Hepatocyte (in vitro differentiated cells): ENCODE results near the gene UBN1. TPM values are rescaled to one million over a fixed set of nuclear protein-coding genes. Genes with fewer than 3 reads are reported as not detected.

Source experiments
- DNase-seq: peaks from one replicate; pipeline ENCODE4 v3.0.0-alpha.2; 2016; ENCODE audit warnings: low spot score
- H2AFZ ChIP-seq: fragments of 200-600 bp; sonication (generic); 2 replicates; pipeline ENCODE4 v1.6.0; 2016; ENCODE audit warnings: antibody characterized with exemption, mild to moderate bottlenecking
- H3K27ac ChIP-seq: fragments of 200-600 bp; sonication (generic); 2 replicates; pipeline ENCODE4 v1.5.1; 2016; ENCODE audit warnings: mild to moderate bottlenecking
- H3K27me3 ChIP-seq: fragments of 200-600 bp; sonication (generic); 2 replicates; pipeline ENCODE4 v1.6.1; 2016
- H3K36me3 ChIP-seq: fragments of 200-600 bp; sonication (generic); replicated peaks from 2 replicates; pipeline ENCODE4 v1.5.1; 2016; ENCODE audit warnings: low read depth; ENCODE audit not compliant: insufficient read depth
- H3K4me1 ChIP-seq: fragments of 200-600 bp; sonication (generic); 2 replicates; pipeline ENCODE4 v1.5.1; 2016; ENCODE audit warnings: mild to moderate bottlenecking, moderate library complexity; ENCODE audit not compliant: insufficient read depth
- H3K4me2 ChIP-seq: fragments of 200-600 bp; sonication (generic); 2 replicates; pipeline ENCODE4 v1.6.0; 2016
- H3K4me3 ChIP-seq: fragments of 200-600 bp; sonication (generic); 2 replicates; pipeline ENCODE4 v1.5.1; 2016; ENCODE audit warnings: mild to moderate bottlenecking
- H3K79me2 ChIP-seq: fragments of 200-600 bp; sonication (generic); 2 replicates; pipeline ENCODE4 v1.6.0; 2017; ENCODE audit warnings: mild to moderate bottlenecking
- H3K9me2 ChIP-seq: fragments of 200-600 bp; sonication (generic); replicated peaks from 2 replicates; pipeline ENCODE4 v1.6.0; 2017; ENCODE audit warnings: mild to moderate bottlenecking; ENCODE audit not compliant: insufficient read depth
- H3K9me3 ChIP-seq: fragments of 200-600 bp; sonication (generic); 2 replicates; pipeline ENCODE4 v1.5.1; 2016; ENCODE audit warnings: low read depth, mild to moderate bottlenecking
- H4K20me1 ChIP-seq: fragments of 200-600 bp; sonication (generic); 2 replicates; pipeline ENCODE4 v1.6.0; 2016; ENCODE audit warnings: mild to moderate bottlenecking; ENCODE audit not compliant: insufficient read depth, poor library complexity, severe bottlenecking
- CTCF ChIP-seq: fragments of 200-600 bp; sonication (generic); IDR thresholded peaks from 2 replicates; pipeline ENCODE4 v1.5.1; 2016; ENCODE audit warnings: antibody characterized with exemption, mild to moderate bottlenecking; ENCODE audit not compliant: poor library complexity
- EZH2 ChIP-seq: fragments of 200-600 bp; sonication (generic); IDR thresholded peaks from 2 replicates; pipeline ENCODE4 v1.6.1; 2016; ENCODE audit warnings: antibody characterized with exemption, mild to moderate bottlenecking, borderline replicate concordance
- EZH2phosphoT487 ChIP-seq: fragments of 200-600 bp; sonication (generic); IDR thresholded peaks from one replicate; pipeline ENCODE4 v1.6.1; 2018; ENCODE audit warnings: antibody characterized with exemption, mild to moderate bottlenecking, low read depth, moderate library complexity; ENCODE audit not compliant: unreplicated experiment, severe bottlenecking
- WGBS: methylation state at CpG from one replicate; pipeline ENCODE4 v1.1.6; 2016; ENCODE audit warnings: low lambda C conversion rate; ENCODE audit errors: missing lambda C conversion rate; 5-methylcytosine and 5-hydroxymethylcytosine counted together
- polyA plus RNA-seq: library from polyadenylated mRNA; unstranded; fragments of >200 nt; fragmentation: Nextera tagmentation; extraction: Ambion mirVana; gene quantifications from 2 replicates; pipeline ENCODE4 v1.2.1, GENCODE V29; 2016
- total RNA-seq: library from RNA; depleted of rRNA; stranded (reverse); fragments of >200 nt; gene quantifications from 2 replicates; pipeline ENCODE4 v1.2.3, GENCODE V29; 2014

Gene UBN1
- total and polyA plus RNA-seq, 2 experiments from 2014 or later, result 19.1 to 28.1 TPM

DNA sequence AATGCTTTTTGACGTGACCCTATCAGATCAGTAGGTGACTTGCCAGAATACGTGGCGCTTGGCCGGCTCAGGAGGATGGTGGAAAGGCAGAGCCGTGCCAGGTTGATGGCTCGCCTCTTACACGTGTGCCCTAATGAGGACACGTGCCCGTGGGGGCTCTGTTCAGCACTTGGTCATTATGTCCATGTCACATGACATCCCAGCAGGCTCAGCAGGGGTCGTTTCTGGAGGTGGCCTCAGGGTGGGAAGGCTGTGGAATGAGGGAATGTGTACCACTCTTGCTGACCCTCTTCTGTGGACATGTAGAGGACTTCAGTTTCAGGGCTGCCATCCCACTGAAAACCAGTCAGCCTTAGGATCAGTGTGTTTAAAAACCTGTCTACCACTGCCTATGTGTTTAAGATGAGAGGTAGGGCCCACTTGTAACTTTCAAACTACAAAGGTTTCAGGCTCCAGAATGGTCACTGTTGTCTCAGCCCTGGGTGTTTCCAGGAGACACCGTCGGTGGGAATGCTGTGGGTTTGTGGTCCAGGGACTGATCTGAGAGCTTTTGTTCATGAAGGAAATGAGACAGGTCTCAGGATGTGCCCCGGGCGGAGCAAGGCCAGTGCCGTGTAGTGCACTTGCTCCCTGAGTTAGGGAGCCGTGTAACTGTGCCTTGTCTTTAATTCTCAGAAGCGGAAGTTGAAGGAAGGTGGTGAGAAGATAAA lies 12.1 kb downstream of the UBN1 start:
- H3K9me2 ChIP-seq, result no peaks in the 10 kb centered on the region
- peaks cover 73% of the 10 kb centered on the region for H3K79me2 ChIP-seq
- H3K4me1 ChIP-seq, result no peaks in the 10 kb centered on the region
- no peak for DNase-seq
- no peaks in the 10 kb centered on the region for H3K36me3 ChIP-seq
- TF ChIP-seq EZH2phosphoT487 (no peak), EZH2 (no peak), CTCF (no peak)
- 96% methylated on average over 17 of the region's 17 CpGs for WGBS
- H3K4me3 ChIP-seq, result no peak overlapping the region
- H4K20me1 ChIP-seq, result peaks cover 13% of the 10 kb centered on the region
- no peak overlapping the region for H3K4me2 ChIP-seq
- no peak overlapping the region for H3K27ac ChIP-seq
- H2AFZ ChIP-seq, result no peak overlapping the region
- H3K27me3 ChIP-seq, result no peaks in the 10 kb centered on the region
- H3K9me3 ChIP-seq, result no peaks in the 10 kb centered on the region

DNA sequence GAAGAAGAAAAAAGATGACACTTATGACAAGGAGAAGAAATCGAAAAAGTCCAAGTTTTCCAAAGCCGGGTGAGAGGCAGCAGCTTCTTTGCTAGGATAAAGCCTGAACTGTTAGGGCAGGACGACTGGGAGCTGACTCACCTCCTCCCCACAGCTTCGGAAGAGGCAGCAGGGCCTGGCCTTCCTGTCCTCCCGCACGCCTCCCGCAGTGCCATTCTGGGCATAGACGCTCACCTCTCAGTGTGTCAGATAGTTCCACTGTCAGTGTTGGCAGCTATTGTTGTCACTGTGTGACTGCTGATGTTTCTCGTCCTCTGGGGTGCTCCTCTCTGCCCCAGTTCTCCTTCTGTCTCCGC lies 12.6 kb downstream of the UBN1 start:
- WGBS, result 97% methylated on average over 9 of the region's 10 CpGs
- no peaks in the 10 kb centered on the region for H3K36me3 ChIP-seq

GRCh38 chr16:4860727-4861342 lies 13.6 kb downstream of the UBN1 start:
- Histone ChIP-seq H3K4me1 (no peaks in the 10 kb centered on the region), H2AFZ (no peak overlapping the region), H3K36me3 (no peaks in the 10 kb centered on the region), H3K79me2 (peaks cover 74% of the 10 kb centered on the region), H3K9me2 (no peaks in the 10 kb centered on the region), H3K4me2 (no peak overlapping the region), H3K27me3 (no peaks in the 10 kb centered on the region), H4K20me1 (peaks cover 10% of the 10 kb centered on the region), H3K9me3 (no peaks in the 10 kb centered on the region), H3K27ac (no peak overlapping the region), H3K4me3 (no peak overlapping the region)
- DNase-seq, result no peak
- no peak for TF ChIP-seq EZH2
- no peak for TF ChIP-seq CTCF
- no peak for TF ChIP-seq EZH2phosphoT487
- WGBS, result 96% methylated on average over 14 of the region's 14 CpGs

More for the DNA sequence above, 12.6 kb downstream of the UBN1 start:
- H3K79me2 ChIP-seq, result peaks cover 73% of the 10 kb centered on the region
- no peak overlapping the region for H2AFZ ChIP-seq
- no peak for DNase-seq
- no peak overlapping the region for H3K4me3 ChIP-seq
- no peak overlapping the region for H3K4me2 ChIP-seq
- no peak overlapping the region for H3K27ac ChIP-seq
- no peaks in the 10 kb centered on the region for H3K9me3 ChIP-seq
- H3K9me2 ChIP-seq, result no peaks in the 10 kb centered on the region
- H4K20me1 ChIP-seq, result peaks cover 13% of the 10 kb centered on the region
- no peaks in the 10 kb centered on the region for H3K4me1 ChIP-seq
- TF ChIP-seq EZH2, result no peak
- H3K27me3 ChIP-seq, result no peaks in the 10 kb centered on the region

DNA sequence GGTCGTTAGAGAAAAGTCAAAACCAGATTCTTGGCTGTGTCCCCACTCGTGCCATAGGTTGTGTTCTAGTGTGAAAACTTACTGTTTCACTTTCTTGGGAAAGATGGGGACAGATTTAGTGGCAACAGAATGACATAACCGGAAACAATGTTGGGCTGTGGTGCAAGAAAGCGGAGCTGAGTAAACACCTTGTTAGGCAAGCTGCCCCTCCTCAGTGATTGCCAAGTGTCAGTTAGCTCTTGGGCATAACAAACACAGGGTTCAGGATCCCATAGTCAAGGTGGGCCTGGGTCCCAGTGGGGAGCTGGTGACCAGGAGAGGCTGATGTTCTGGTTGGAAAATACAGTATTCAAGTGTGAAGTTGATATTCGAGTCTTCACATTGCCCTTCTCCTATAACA lies 15.4 kb downstream of the UBN1 start:
- peaks cover 19% of the 10 kb centered on the region for H4K20me1 ChIP-seq
- no peak overlapping the region for H2AFZ ChIP-seq
- no peak overlapping the region for H3K4me2 ChIP-seq
- H3K36me3 ChIP-seq, result no peaks in the 10 kb centered on the region
- TF ChIP-seq CTCF (no peak), EZH2 (no peak), EZH2phosphoT487 (no peak)
- no peaks in the 10 kb centered on the region for H3K9me2 ChIP-seq
- peaks cover 76% of the 10 kb centered on the region for H3K79me2 ChIP-seq
- H3K27ac ChIP-seq, result no peak overlapping the region
- H3K4me1 ChIP-seq, result peaks cover 3% of the 10 kb centered on the region
- DNase-seq, result no peak
- H3K4me3 ChIP-seq, result no peak overlapping the region
- WGBS, result 91% methylated on average over 5 of the region's 5 CpGs
- no peaks in the 10 kb centered on the region for H3K9me3 ChIP-seq
- H3K27me3 ChIP-seq, result no peaks in the 10 kb centered on the region
